ENCODE data around the gene HRAS. TPM values are rescaled to one million over a fixed set of nuclear protein-coding genes. Genes with fewer than 3 reads are reported as not detected.

The HRAS gene
- polyA plus RNA-seq, 4 donors, result 41.2 to 57.3 (median 51.9) TPM

DNA sequence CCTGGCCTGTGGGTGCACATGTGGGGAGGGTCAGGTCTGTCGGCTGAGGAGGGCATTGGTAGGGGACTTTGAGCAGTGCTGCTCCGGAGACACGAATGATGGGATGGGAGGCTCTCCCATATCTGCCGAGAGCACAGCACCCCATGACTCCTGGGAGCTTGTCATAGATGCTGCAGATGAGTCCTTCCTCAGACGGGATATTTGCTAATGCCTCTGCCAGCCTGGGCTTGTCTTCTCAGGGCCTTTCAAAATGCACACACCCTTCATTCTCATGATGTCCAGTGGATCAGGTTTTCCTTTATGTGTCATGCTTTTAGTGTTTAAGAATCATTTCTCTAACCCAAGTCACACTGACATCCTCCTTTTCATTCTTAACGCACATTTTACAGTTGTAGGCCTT is 20.2 kb downstream of the HRAS start:
- DNase-seq (ENCODE audit: low read depth in 4 of 4, low spot score in 2 of 4), result no peak

DNA sequence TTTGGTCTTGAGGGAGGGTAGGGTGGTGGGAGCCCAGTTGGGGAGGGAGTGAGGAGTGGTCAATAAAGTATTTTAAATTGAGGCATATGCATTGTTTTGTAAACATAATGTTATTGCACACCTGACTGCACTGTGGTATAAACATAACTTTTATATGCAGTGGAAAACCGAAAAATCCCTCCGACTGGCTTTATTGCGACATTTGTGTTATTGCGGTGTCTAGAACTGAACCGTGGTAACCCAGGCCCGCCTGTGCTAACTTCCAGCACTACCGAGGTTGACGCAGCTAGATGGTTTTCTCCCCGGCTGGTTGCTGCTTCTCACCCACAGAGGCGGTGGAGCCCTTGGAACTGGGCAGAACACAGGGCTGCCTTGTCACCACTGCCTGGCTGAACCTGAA is 20.8 kb downstream of the HRAS start:
- DNase-seq (ENCODE audit: low read depth in 4 of 4, low spot score in 2 of 4), result no peak

DNA sequence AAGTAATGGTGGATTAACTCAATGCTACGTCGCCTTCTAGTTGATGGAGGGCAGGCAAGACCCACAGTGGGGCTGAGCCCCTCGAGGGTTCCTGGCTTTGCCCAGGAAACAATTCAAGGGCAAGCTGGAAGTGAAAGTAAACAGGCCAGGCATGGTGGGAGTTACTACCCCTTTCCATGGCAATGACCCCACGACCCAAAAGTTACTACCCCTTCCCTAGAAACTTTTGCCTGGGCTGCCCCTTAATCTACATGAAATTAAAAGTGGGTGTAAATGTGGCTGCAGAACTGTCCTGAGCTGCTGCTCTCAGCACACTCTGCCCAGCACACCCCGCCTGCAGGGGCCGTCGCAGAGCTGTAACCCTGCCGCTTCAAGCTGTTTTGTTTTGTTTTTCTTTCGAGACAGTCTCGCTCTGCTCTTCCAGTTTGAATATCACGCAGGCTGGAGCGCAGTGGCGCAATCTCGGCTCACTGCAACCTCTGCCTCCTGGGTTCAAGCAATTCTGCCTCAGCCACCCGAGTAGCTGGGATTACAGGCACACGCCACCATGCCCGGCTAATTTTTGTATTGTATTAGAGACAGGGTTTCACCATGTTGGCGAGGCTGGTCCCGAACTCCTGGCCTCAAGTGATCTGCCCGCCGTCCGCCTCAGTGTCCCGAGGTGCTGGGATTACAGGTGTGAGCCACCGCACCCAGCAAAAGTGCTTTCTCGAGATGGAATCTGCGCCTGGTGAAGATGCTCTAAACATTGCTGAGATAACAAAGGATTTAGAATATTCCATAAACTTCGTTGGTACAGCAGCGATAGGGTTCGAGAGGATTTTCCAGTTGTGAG is 22.4 kb downstream of the HRAS start:
- no peak for DNase-seq (ENCODE audit: low read depth in 4 of 4, low spot score in 2 of 4)

DNA sequence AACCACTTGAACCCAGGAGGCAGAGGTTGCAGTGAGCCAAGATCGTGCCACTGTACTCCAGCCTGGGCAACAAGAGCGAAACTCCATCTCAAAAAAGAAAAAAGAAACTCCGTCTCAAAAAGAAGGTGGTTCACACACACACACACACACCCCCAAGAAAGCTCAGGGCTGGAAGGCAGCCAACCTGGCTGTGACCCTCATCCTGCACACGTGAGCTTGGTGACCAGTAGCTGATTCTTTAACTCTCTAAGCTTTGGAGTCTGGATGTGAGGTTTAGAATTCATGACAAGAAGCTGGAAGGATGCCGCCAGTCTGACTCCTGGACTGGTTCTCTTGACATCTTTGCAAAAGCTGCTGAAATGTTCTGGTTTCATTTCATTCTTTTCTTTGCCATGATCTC is 26.4 kb downstream of the HRAS start:
- DNase-seq (ENCODE audit: low read depth in 4 of 4, low spot score in 2 of 4), result no peak

DNA sequence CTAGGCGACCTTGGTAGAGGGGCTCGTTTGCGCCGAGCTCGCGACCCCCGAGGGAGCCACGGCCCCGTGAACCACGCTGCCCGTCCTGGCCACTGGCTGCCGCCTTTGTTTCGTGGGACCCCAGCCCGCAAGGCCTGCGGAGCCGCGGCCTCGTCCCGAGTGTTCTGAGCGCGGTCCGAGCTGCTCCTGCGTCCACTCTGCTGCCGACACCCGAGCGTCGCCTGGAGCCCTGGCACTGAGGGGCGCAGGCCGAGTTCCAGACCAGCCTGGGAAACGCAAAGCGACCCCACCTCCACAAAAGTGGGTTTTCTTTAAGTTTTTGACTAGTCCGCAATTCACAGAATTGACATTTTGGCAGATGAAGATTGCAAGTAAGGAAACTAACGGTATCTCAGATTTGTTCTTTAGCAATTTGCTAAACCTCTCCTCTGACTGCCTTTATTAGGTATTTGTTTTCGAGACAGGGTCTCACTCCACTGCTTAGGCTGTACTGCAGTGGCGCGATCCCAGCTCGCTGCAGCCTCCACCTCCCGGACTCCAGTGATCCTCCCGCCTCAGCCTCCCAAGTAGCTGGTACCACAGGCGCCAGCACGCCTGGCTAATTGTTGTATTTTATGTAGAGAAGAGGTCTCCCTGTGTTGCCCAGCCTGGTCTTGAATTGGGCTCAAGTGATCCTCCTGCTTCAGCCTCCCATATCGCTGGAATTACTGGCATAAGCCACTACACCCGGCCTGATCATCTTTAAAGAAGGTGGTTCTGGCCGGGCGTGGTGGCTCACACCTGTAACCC is 27.5 kb downstream of the HRAS start:
- DNase-seq (ENCODE audit: low read depth in 4 of 4, low spot score in 2 of 4), result no peak

DNA sequence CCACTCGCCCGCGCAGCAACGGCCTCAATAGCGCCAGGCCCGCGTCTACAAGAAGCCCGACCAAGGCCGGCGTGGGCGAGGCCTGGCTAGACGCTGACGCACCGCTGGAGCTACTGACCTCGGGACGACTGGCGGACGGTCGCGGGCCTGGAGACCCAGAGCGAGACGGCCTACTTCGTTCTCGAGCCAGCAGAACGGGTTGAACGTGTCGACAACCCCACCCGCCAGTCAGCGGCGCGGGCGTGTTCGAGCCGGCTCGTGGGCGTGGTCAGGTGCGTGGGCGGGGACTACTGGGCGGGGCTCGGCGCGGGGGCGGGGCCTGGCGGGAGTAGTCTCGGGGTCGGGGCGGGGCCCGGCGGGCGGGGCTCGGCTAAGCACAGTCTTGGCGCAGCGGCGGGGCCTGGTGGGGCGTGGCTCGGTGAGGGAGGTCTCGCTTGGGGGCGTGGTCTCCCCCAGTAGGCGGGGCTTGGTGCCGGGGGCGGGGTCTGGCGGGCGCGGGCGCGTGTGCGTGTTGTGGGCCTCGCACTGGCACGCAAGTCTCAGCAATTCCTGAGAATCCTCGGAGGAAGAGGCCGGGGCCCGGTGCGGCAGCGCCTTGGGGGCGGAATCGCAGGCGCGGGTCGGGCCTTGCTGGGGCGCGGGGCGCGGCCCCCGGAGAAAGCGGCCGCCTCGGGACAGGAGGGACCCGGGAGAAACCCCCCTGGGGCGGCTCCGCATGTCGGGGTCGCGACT is 28.2 kb downstream of the HRAS start, which contains the start of gene RNH1:
RNH1 (minus strand) TSS at position 248 of the 732 bp plus-strand sequence. CDS start 5,080 bp downstream, outside the sequence.
- DNase-seq (ENCODE audit: low read depth in 4 of 4, low spot score in 2 of 4), result peak; percentile 70 to 82 (median 78)

DNA sequence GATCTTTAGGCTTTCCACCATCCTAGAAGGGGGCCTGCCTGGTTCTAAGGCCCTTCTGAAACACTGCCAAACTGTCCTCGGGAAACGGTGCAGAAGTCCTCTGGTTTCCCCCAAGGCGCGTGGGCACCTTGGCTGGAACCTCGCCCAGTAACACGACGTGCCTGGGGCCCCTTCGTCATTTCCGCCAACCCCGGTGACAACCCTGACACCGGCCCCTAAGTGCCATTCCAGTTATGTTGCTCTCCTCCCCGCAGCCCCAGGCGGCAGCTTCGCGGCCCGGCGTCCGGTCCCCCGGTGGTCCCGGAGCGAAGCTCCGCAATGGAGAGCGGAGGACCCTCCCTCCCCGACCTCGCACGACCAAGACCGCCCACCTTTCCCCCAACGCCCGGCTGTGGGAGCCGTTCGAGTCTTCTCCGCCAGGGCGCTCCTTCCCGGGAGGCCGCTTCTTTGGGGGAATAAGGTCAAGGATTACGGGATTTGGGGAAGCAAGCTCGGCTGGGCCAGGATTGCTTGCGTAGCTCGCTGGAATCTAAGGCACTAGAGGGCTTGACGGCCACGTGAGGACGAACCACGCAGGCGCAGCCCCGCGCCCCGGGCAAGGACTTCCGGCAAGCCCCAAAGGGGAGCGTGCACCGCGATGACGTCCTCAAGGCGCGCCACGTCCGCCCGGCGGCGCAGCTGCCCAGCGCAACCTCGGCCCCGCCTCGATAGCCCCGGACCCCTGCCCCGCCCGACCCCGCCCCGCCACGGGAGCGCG is 29.0 kb downstream of the HRAS start:
- DNase-seq (ENCODE audit: low read depth in 4 of 4, low spot score in 2 of 4), result peak; percentile 82 to 93 (median 92)

DNA sequence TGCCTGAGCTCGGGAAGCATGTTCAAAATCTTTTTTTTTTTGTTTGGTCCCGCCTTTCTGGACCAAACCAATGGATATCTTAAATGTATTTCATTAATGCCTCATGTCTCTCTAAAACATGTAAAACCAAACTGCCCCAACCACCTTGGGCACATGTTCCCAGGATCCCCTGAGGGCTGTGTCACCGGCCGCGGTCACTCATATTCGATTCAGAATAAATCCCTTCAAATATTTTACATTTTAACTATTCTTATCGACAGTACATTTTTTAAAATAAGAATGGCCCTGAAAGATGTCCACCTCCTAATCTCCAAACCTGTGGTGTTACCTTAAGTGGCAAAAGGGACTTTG is 30.4 kb downstream of the HRAS start:
- no peak for DNase-seq (ENCODE audit: low read depth in 4 of 4, low spot score in 2 of 4)

DNA sequence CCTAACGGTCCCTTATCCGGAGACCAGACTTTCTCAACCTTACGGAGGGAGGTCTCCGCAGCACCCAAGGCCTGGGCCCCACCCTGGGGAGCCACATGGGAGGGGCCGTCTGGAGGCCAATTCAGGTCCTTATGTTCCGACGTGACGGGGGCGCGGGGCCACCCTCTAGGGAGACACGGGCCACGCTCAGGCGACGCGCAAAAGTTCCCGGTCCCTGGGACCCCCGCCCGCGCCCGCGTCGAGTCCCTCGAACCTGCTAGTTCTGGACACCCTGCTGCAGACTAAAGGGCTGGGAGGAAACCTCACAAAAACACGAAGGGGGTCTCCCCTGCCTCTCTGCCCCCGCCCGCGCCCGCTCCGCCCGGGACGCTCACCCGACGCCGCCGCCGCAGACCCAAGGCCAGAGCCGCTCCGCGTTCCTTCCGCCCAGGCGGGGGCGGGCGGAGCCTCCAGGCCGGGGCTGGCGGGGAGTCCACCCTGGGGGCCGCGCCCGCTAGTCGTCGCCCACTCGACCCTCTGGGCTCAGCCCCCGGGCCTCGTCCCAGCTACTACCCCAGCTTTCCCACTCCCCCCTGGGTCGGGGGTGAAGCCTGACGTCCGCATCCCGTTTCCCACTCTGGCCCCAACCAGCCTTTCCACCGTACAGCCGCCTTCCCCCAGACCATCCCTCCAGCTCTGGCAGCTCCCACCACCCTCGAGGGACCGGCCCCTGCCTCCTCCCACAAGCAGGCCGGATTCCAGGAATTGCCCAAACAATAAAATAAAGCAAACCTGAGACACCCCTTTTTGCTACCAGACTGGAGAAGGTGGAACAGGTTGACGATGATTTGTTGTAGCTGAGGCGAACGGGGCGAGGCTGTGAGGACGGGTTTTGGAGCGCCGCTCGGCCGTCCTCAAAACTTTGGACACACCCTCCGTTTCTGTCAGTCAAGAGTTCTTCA is 31.1 kb downstream of the HRAS start:
- DNase-seq (ENCODE audit: low read depth in 4 of 4, low spot score in 2 of 4), result peak in 2 of 4 donors; percentile 25 to 28

DNA sequence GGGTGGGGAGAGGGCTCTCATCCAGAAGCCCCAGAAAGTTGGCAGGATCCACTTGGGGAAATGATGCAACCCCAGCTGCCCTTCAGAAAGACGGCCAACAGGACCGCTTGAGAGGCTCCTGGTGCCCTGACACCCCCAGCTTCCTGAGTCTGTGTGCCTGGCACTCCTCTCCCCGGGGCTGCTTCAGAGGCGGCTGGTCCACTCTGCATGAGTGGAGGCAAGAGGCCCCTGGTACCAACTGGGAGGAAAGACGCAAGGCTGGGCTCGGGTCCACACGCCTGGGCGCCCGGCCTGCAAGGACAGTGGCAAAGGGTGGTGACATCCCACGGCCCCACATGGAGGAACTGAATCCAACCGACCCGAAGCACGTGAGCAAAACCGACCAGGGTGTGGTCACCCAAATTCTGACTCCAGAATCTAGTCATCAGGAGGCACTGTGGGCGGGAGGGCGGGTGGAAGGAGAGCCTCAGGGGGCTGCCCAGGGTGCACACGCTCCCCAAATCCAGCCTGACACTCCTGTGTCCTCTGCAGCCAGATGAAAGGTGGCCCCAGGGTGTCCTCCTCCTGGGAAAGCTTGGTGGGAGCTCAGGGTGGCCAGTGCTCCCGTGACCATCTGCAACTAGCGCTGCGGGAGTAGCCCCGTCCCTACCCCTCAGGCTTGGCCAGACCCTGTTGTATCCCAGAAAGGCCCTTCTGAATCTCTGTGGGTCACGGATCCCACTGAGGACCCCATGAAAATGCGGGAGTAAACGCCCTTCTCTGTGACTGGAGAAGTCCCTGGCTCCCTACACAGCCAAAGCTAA is 32.0 kb downstream of the HRAS start:
- no peak for DNase-seq (ENCODE audit: low read depth in 4 of 4, low spot score in 2 of 4)

DNA sequence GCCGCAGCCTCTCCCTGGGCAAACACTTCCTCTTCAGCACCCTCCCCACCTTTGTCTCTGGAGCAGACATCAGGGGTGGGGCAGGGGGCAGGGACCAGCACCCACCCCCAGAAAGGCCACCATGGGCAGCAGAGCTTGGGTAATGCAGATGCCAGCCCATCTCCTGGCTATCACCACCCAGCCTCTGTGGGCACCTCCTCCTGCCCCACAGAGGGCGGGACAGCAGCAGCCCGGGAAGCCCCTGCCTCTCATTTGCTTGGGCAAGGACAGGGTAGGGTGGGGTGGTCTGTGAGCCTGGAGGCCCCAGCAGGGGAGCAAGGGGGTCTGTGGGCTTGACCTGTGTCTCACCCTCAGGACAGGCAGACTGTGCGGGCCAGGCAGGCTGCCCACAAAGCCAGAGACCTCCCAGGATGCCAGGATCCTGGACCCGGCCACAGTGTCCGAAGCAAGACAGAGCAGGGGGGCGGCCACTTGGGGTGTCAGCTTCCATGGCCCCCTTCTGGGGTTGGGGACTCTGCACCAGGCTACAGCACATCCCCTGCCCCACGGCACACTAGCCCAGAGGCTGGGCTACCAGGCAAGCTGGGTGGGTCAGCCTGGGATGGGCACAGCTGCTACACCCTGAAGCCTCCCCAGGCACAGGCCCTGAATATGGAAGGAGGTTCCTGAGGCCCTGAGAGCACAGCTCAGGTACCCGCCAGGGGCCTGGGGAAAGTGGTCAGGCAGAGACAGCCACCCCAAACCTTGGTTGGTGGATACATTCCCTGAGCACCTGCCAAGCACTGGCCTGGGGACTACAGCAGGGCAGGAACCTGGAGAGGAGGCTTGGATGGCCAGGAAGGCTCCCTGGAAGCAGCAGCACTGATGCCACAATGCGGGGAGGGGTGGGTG is 32.8 kb downstream of the HRAS start:
- no peak for DNase-seq (ENCODE audit: low read depth in 4 of 4, low spot score in 2 of 4)

DNA sequence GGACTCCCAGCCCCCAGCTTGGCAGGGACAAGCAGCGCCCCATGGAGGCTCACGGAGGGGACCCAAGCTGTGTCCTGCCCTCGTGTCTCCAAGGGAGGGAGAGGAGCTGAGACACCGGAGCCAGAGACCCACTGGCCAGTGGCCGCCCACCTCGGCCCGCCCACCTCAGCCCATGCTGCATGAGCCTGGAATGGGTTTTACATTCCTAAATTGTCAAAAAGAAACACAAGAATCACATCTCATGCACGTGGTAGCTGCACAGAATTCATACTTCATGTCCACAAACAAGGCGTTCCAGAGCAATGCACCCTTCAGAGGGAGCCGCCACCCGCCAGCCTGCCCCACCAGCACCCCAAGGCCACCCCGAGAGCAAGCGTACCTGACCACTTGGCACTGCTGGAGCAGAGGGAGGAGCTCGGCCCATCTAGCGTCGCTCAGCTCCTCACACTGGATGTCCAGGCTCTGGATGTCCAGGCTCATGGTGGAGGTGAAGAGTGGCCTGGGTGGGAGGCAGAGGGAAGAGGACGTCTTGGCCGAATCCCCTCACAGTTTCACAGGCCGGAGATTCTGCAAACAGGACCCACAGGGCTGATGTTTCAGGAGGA is 33.6 kb downstream of the HRAS start:
- no peak for DNase-seq (ENCODE audit: low read depth in 4 of 4, low spot score in 2 of 4)

DNA sequence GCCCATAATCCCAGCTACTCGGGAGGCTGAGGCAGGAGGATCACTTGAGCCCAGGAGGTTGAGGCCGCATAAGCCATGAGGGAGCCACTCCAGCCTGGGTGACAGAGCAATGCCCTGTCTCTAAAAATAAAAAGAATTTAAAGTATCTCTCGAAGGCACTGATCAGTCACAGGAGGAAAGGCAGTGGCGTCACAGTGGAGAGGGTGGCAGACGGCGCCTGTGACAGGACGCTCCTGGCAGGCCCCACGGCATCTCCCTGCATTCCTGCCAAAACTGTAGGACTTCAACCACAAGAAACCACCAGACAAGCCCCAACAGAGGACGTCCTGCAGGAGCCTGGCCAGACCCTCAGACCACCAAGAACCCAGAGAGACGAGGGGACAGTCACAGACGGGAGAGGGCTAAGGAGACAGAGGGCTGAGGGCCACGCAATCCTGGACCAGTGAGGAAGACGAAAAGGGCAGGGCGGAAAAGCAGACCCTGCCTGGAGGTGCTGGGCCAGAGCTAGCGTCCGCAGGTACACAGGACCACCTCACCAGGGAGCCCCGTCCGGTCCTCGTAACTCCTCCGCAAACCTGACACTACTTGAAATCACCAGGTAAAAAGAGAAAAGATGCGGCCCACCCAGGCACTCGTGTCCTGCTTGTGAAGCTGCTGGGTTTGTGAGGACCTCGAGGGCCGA is 34.2 kb downstream of the HRAS start:
- no peak for DNase-seq (ENCODE audit: low read depth in 4 of 4, low spot score in 2 of 4)

DNA sequence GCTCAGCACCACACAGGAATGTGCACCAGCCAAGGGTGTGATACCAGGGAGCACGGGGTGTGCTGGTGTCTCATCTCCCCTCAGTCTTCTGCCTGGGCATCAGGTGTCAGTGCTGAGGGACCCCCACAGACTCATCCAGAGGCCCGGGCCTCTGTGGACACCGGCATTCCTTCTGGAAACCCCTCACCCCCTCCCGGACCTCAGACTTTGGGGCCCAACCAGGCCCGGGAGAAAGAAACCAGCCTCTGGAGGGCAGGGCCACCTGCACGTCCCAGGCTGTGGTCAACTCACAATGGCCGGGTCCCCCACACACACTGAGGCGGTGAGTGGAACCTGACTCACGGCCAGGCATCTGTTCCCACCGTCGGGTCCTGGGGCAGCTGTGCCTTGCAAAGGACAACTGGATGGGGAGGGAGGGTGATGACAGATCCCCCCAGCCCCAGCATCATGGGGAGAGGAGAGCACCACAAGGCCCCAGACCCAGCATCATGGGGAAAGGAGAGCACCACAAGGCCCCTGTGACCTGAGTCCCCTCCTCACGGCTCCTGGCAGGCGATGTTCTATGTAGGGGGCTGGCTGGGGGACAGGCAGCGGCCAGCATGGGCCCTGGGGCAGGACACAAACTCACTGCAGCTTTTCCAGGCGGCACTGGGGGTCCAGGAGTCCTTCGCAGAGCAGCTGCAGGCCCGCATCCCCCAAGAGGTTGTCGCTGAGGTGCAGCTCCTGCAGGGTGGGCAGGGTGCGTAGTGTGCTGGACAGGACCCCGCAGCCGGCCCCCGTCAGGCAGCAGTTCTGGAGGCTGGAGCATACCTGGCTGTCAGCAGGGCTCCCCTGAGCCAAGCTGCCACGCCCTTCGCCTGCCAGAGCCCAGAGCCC is 35.9 kb downstream of the HRAS start:
- no peak for DNase-seq (ENCODE audit: low read depth in 4 of 4, low spot score in 2 of 4)
